ENCODE measurements around the gene ARHGAP12. TPM values are rescaled to one million over a fixed set of nuclear protein-coding genes. Genes with fewer than 3 reads are reported as not detected.

Gene ARHGAP12
- total RNA-seq, result 22.5 and 27.5 TPM in 2 replicates

GRCh38 chr10:31928549-31929260 is at the start of gene ARHGAP12:
Gene ARHGAP12 (minus strand): TSS chr10:31928831. CDS start chr10:31908855, 19,976 bp downstream.

Other genes starting within 250 kb of the ARHGAP12 start
- 58.4 and 70.9 TPM in 2 replicates for gene KIF5B, start 127.6 kb upstream of the ARHGAP12 start, total RNA-seq